ENCODE measurements around the gene RAG2.

Gene RAG2

DNA sequence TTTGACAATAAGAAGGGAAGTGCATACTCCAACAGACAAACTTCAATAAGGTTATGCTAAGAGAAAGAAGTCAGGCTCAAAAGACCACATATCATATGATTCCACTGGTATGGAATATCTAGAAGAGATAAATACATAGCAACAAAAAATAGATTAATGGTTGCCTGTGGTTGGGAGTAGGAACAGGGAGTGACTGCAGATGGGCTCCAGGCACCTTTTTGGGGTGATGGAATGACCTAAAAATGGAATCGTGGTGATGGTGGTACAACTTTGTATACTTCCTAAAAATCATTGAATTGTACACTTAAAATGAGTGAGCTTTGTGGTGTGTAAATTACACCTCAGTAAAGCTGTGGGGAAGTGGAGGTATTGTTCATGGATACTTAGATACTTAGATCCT, 29.0 kb upstream of the RAG2 start:
- no peak for TF ChIP-seq ARNT (IDR thresholded peaks at IDR 0.05)
- TF ChIP-seq NFRKB (IDR thresholded peaks at IDR 0.05) = no peak
- TF ChIP-seq ELF4 (IDR thresholded peaks at IDR 0.05) = no peak
- TF ChIP-seq LEF1 (IDR thresholded peaks at IDR 0.05; ENCODE audit: borderline replicate concordance) = no peak
- TF ChIP-seq, protein P1, sequence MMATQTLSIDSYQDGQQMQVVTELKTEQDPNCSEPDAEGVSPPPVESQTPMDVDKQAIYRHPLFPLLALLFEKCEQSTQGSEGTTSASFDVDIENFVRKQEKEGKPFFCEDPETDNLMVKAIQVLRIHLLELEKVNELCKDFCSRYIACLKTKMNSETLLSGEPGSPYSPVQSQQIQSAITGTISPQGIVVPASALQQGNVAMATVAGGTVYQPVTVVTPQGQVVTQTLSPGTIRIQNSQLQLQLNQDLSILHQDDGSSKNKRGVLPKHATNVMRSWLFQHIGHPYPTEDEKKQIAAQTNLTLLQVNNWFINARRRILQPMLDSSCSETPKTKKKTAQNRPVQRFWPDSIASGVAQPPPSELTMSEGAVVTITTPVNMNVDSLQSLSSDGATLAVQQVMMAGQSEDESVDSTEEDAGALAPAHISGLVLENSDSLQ (IDR thresholded peaks at IDR 0.05) = no peak
- no peak for TF ChIP-seq FOXK2 (IDR thresholded peaks at IDR 0.05)
- no peak for TF ChIP-seq SUZ12 (IDR thresholded peaks at IDR 0.05)
- TF ChIP-seq ZNF384 (IDR thresholded peaks at IDR 0.05) = no peak
- no peak for TF ChIP-seq L3MBTL2 (conservative IDR thresholded peaks at IDR 0.05)
- TF ChIP-seq HDGF (IDR thresholded peaks at IDR 0.05; ENCODE audit: borderline replicate concordance) = no peak
- no peak for TF ChIP-seq TARDBP (IDR thresholded peaks at IDR 0.05)
- no peak for TF ChIP-seq FOXM1 (IDR thresholded peaks at IDR 0.05; ENCODE audit: borderline replicate concordance)
- TF ChIP-seq BHLHE40 (IDR thresholded peaks at IDR 0.05; ENCODE audit: borderline replicate concordance) = no peak
- no peak for TF ChIP-seq CTBP1 (IDR thresholded peaks at IDR 0.05; ENCODE audit: borderline replicate concordance)
- TF ChIP-seq FOXA1 (IDR thresholded peaks at IDR 0.05) = no peak
- TF ChIP-seq SP1 (IDR thresholded peaks at IDR 0.05) = no peak
- ChIA-PET CTCF (no interaction called here), POLR2A (no interaction called here)
- no peak for DNase-seq (ENCODE audit: extremely low spot score)

DNA sequence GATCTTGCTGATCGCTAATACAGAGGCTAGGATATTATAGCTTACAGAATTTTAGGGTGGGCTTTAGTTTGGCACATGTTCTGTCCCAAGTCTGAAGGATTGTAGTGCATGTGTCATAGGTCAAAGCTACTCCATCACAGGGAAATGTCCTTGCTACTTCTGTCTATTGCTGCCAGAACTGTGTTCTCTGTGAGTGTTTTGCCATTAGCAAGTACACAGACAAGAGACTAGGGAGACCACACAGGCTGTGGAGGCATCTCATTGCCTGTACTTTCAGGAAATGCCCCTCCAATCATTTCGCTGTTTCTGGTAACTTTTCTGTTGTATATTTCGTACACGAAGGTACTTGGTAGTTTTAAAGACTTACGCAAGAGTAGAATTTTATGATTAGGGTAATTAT, 25.5 kb upstream of the RAG2 start:
- ChIA-PET POLR2A (no interaction called here), CTCF (interaction anchor here (1.2 kb wide), 1 partner anchor 59 kb away, joined by 5 read pairs; no protein-coding TSS in a partner anchor)
- no peak for TF ChIP-seq ARNT (IDR thresholded peaks at IDR 0.05)
- TF ChIP-seq, protein P1 (IDR thresholded peaks at IDR 0.05) = no peak
- TF ChIP-seq FOXM1 (IDR thresholded peaks at IDR 0.05; ENCODE audit: borderline replicate concordance) = no peak
- TF ChIP-seq FOXK2 (IDR thresholded peaks at IDR 0.05) = no peak
- no peak for TF ChIP-seq LEF1 (IDR thresholded peaks at IDR 0.05; ENCODE audit: borderline replicate concordance)
- TF ChIP-seq NFRKB (IDR thresholded peaks at IDR 0.05) = no peak
- no peak for TF ChIP-seq SP1 (IDR thresholded peaks at IDR 0.05)
- no peak for TF ChIP-seq FOXA1 (IDR thresholded peaks at IDR 0.05)
- TF ChIP-seq BHLHE40 (IDR thresholded peaks at IDR 0.05; ENCODE audit: borderline replicate concordance) = no peak
- TF ChIP-seq ZNF384 (IDR thresholded peaks at IDR 0.05) = no peak
- TF ChIP-seq CTBP1 (IDR thresholded peaks at IDR 0.05; ENCODE audit: borderline replicate concordance) = no peak
- DNase-seq (ENCODE audit: extremely low spot score) = no peak

DNA sequence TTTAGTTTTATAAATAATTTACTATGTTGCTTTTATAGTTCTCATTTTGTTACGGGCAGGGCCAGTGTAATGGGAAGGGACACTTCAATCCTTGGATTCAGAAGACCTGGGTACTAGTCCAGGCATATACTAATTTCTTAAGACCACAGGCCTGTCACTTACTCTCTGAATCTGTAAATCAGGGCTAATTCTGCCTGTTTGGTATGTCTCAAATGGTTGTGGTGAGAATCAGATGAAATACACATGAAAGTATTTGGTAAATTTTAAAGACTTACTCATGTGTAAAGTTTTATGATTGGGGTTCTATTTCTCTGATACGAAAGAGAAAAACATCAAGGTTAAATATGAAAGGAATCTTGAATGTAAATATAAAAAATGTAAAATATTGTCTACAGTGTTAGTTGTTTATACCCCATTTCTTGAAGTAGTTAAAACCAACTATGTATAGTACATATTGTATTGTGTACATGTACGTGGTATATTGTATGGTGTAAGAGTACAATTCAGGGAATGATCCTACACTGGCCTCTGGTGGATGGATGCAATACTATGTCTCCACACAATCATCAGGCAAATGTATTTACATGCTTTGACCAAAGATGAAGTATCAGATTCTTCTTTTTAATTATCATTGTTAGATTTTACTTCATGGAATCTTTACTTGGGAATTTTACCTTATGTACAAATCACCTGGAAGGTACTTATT, 24.5 kb upstream of the RAG2 start:
- POLR2A ChIA-PET = no interaction called here
- CTCF ChIA-PET = interaction anchor here (1.2 to 2.2 kb wide), 2 partner anchors 58 kb away, joined by 5 to 9 read pairs; no protein-coding TSS in a partner anchor

DNA sequence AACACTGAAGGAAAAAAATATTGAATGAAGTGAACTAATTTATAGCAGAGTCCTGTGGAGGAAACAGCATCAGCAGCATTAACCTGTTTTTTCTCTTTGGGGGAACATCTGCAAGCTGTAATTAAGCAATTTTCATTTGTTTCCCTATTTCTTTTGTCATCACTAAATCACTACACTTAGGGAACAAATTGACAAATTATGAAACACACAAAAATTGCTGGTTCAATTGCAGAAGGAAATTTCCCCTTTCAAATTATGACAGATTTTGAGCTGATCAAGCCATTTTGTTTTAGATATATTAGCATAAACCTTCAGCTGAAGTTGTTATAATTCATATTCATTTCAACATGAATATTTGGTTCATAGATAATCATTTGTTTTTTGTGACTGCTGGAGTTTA, 22.2 kb upstream of the RAG2 start:
- CTCF ChIA-PET = interaction anchor here (2.2 kb wide), 1 partner anchor 56 kb away, joined by 9 read pairs; no protein-coding TSS in a partner anchor

More for the DNA sequence above, 24.5 kb upstream of the RAG2 start:
- TF ChIP-seq FOXM1 (IDR thresholded peaks at IDR 0.05; ENCODE audit: borderline replicate concordance) = no peak
- TF ChIP-seq ZNF384 (IDR thresholded peaks at IDR 0.05) = no peak
- TF ChIP-seq FOXK2 (IDR thresholded peaks at IDR 0.05) = no peak
- peak; percentile 34 for DNase-seq (ENCODE audit: extremely low spot score)

DNA sequence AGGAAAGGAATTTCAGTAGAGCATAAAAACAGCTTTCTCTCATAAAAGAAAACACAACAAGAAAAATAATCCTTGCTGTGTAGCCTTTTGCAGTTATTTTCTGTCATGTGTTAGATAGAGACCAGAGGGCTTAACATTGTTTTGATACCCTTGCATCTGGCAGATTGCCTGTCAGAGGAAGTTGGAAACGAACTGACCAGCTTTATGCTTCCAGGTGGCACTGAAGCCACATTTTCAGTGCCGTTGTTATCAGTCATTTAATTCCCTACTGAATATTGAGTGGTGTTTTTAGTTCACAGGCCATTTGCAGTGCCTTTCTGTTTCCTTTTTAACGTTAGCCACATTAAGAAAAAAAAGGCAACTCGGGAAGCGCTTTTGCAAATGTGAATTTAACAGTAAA, 21.5 kb upstream of the RAG2 start:
- DNase-seq (ENCODE audit: extremely low spot score) = no peak

More for the DNA sequence above, 22.2 kb upstream of the RAG2 start:
- DNase-seq (ENCODE audit: extremely low spot score) = no peak
- POLR2A ChIA-PET = no interaction called here
- TF ChIP-seq, protein P1 (IDR thresholded peaks at IDR 0.05) = no peak
- TF ChIP-seq CTBP1 (IDR thresholded peaks at IDR 0.05; ENCODE audit: borderline replicate concordance) (no peak), BHLHE40 (IDR thresholded peaks at IDR 0.05; ENCODE audit: borderline replicate concordance) (no peak)

More for the DNA sequence above, 21.5 kb upstream of the RAG2 start:
- TF ChIP-seq HDGF (IDR thresholded peaks at IDR 0.05; ENCODE audit: borderline replicate concordance) (no peak), SP1 (IDR thresholded peaks at IDR 0.05) (no peak), SUZ12 (IDR thresholded peaks at IDR 0.05) (no peak), BHLHE40 (IDR thresholded peaks at IDR 0.05; ENCODE audit: borderline replicate concordance) (no peak), L3MBTL2 (conservative IDR thresholded peaks at IDR 0.05) (no peak), ARNT (IDR thresholded peaks at IDR 0.05) (no peak), FOXM1 (IDR thresholded peaks at IDR 0.05; ENCODE audit: borderline replicate concordance) (no peak), LEF1 (IDR thresholded peaks at IDR 0.05; ENCODE audit: borderline replicate concordance) (no peak), ZNF384 (IDR thresholded peaks at IDR 0.05) (no peak), ELF4 (IDR thresholded peaks at IDR 0.05) (no peak), CTBP1 (IDR thresholded peaks at IDR 0.05; ENCODE audit: borderline replicate concordance) (no peak), NFRKB (IDR thresholded peaks at IDR 0.05) (no peak), TARDBP (IDR thresholded peaks at IDR 0.05) (no peak)
- TF ChIP-seq, protein P1 (IDR thresholded peaks at IDR 0.05) = no peak
- ChIA-PET POLR2A (no interaction called here), CTCF (interaction anchor here (0.8 kb wide), 1 partner anchor 11 kb away, joined by 3 read pairs; no protein-coding TSS in a partner anchor)

Measured in HEK293T (cell line).